Natural killer cell treated with Interleukin-12 subunit alpha and Interleukin-12 subunit beta and Interleukin-15 and Interleukin-18, amount 100 ng/mL, for 72 hours (primary cell): Measurements from ENCODE around the gene TXNDC5. TPM values are rescaled to one million over a fixed set of nuclear protein-coding genes. Genes with fewer than 3 reads are reported as not detected.

ENCODE experiments used
- ATAC-seq, 2 donors: fragments of 150-1000 bp; cut with Tn5 transposase in 1 of 2; sonication (Bioruptor Pico), chemical (Tn5 transposase) in 1 of 2; 2 replicates each; pipeline ENCODE4 v1.10.0; 2021
- DNase-seq: peaks from one replicate; pipeline ENCODE4 v3.0.0; 2022; ENCODE audit warnings: low spot score
- H3K27ac Mint-ChIP-seq, 2 donors: 1 replicate in 1 of 2; 2 replicates in 1 of 2; pipeline ENCODE4 v1.8.0; 2022; ENCODE audit warnings: mixed read lengths in 2 of 2, mild to moderate bottlenecking in 1 of 2, moderate library complexity in 1 of 2
- H3K27me3 Mint-ChIP-seq, 2 donors: 1 replicate in 1 of 2; 2 replicates in 1 of 2; pipeline ENCODE4 v1.8.0; 2022; ENCODE audit warnings: mixed read lengths in 2 of 2
- H3K36me3 Mint-ChIP-seq: one replicate; pipeline ENCODE4 v1.8.0; 2022; ENCODE audit warnings: mixed read lengths
- H3K4me1 Mint-ChIP-seq, 2 donors: 1 replicate in 1 of 2; 2 replicates in 1 of 2; pipeline ENCODE4 v1.8.0; 2022; ENCODE audit warnings: low read depth in 2 of 2, mixed read lengths in 2 of 2, mild to moderate bottlenecking in 1 of 2
- H3K4me3 Mint-ChIP-seq: one replicate; pipeline ENCODE4 v1.8.0; 2022; ENCODE audit warnings: mixed read lengths
- H3K9me3 Mint-ChIP-seq: 2 replicates; pipeline ENCODE4 v1.8.0; 2022; ENCODE audit warnings: mixed read lengths
- total RNA-seq, 2 donors: library from RNA; stranded (reverse); gene quantifications; one replicate each; pipeline ENCODE4 v1.2.3, GENCODE V29; 2022

The TXNDC5 gene
- total RNA-seq, 2 donors from 2014 or later, result 54.9 to 110 TPM

DNA sequence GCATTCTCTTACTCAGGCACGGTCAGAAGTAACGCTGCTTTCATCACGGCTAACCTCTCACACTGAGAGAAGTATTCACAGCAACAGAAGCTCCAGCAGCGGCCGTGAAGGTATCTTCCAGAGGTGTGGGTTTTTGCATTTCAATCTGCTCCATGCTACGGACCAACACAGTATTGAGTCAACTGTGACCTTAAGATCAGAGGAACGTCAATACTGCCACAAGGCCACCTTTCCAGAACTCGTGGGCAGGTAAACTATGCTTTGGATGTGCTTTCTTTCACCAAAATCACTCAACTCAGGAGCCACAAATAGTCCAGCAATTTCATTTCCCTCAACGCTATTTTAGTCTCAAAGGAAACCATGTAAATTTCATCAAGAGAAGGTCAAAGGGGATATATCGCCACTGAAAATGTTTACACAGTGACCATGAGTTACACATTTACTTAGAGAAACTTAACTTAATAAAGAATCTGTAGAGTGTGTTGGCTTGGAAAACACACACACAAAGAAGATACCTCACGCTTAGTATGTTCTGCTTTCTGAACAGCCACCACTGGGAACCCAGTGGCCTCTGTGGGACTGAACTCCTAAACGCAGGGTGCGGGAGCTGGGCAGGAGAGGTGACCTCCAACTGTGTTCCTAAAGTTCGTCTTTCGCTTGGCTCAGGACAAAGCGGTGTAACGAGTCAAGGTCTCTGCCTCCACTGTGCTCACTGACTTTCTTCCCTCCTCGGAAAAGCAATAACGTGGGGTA lies 27.9 kb downstream of the TXNDC5 start:
- Mint-ChIP-seq H3K4me3 (no peak overlapping the region), H3K36me3 (peaks cover 30% of the 10 kb centered on the region), H3K9me3 (no peaks in the 10 kb centered on the region), H3K27ac (no peak overlapping the region), H3K27me3 (no peaks in the 10 kb centered on the region), H3K4me1 (no peaks in the 10 kb centered on the region)
- no peak for DNase-seq
- ATAC-seq, result no peak

DNA sequence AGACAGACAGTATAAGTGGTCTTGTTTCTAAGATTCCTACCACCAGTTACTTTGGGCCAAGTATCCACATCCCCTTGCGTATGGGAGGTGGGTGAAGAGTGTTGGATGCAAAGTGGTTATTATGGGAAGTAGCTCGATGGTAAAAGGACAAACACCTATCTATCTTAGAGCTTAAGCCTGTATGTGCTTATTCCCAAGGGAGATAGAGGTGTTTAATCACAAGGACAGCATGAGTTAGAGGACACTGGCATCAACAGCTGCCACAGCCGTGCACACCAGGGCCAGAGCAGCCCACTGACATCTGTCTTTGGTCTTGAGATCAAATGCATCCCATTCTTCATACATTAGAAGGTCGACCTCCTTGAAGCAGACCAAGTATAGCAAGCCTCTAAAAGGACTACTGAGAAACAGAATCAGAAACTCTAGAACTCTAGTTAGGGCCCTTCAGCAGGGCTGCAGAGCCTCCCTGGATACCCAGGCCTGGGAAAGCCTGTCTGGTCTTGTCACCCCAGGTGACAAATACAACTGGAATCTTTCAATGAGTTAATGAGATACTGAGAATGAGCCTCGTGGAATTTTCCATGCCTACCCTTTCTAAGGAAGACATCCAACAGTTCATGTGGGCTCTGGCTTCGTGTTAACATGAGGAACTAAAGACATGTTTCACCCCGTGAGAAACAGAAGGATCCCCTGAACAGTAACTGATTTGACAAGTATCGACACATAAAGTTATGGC lies 28.7 kb downstream of the TXNDC5 start:
- Mint-ChIP-seq H3K36me3 (peaks cover 27% of the 10 kb centered on the region), H3K9me3 (no peaks in the 10 kb centered on the region), H3K4me1 (no peaks in the 10 kb centered on the region), H3K27me3 (no peaks in the 10 kb centered on the region), H3K4me3 (no peak overlapping the region), H3K27ac (no peak overlapping the region)
- DNase-seq (no peak), ATAC-seq (no peak)

DNA sequence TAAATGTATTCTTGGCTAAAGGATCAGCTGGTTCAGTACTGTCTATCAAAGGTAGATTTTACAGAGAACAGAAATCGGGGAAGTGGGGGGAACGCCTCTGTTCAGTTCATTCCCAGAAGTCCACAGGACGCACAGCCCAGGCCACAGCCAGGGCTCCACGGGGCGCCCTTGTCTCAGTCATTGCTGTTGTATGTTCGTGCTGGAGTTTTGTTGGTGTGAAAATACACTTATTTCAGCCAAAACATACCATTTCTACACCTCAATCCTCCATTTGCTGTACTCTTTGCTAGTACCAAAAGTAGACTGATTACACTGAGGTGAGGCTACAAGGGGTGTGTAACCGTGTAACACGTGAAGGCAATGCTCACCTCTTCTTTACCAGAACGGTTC lies 29.9 kb downstream of the TXNDC5 start:
- DNase-seq (no peak), ATAC-seq (no peak)
- H3K4me3 Mint-ChIP-seq, result no peak overlapping the region
- H3K27me3 Mint-ChIP-seq, result no peaks in the 10 kb centered on the region
- H3K27ac Mint-ChIP-seq, result no peak overlapping the region
- H3K36me3 Mint-ChIP-seq, result peaks cover 27% of the 10 kb centered on the region
- no peaks in the 10 kb centered on the region for H3K4me1 Mint-ChIP-seq
- no peaks in the 10 kb centered on the region for H3K9me3 Mint-ChIP-seq

DNA sequence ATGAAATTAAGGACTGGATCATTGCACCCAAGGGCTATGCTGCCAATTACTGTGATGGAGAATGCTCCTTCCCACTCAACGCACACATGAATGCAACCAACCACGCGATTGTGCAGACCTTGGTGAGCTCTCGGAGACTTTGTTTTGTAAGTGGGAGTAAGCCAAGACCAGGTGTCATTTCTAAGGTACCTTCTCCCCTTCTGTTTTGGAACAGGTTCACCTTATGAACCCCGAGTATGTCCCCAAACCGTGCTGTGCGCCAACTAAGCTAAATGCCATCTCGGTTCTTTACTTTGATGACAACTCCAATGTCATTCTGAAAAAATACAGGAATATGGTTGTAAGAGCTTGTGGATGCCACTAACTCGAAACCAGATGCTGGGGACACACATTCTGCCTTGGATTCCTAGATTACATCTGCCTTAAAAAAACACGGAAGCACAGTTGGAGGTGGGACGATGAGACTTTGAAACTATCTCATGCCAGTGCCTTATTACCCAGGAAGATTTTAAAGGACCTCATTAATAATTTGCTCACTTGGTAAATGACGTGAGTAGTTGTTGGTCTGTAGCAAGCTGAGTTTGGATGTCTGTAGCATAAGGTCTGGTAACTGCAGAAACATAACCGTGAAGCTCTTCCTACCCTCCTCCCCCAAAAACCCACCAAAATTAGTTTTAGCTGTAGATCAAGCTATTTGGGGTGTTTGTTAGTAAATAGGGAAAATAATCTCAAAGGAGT lies 30.4 kb downstream of the TXNDC5 start:
- H3K9me3 Mint-ChIP-seq, result no peaks in the 10 kb centered on the region
- H3K36me3 Mint-ChIP-seq, result peaks cover 25% of the 10 kb centered on the region
- H3K27ac Mint-ChIP-seq, result no peak overlapping the region
- no peaks in the 10 kb centered on the region for H3K4me1 Mint-ChIP-seq
- H3K27me3 Mint-ChIP-seq, result no peaks in the 10 kb centered on the region
- H3K4me3 Mint-ChIP-seq, result no peak overlapping the region
- ATAC-seq (no peak), DNase-seq (no peak)

DNA sequence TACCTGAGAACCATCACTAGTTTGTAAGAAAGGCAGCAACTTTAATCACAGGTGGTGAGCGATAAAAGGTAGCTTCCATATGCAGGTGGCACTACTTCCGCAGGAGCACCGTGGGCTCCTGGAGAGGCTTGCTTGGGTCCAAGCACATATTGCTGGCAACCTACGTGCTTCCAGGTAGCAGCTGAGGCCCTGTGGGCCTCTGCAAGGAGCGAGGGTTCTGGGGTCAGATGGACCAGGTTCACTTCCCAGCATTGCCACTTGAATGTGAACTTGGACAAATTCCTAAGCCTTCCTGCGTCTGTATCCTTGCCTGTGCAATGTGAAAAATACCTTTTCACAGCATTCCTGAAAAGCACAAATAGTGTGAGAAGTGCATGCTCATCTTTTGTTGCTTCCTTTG lies 31.0 kb downstream of the TXNDC5 start:
- DNase-seq (no peak), ATAC-seq (no peak)
- Mint-ChIP-seq H3K36me3 (peaks cover 19% of the 10 kb centered on the region), H3K9me3 (no peaks in the 10 kb centered on the region), H3K27ac (no peak overlapping the region), H3K4me1 (no peaks in the 10 kb centered on the region), H3K27me3 (no peaks in the 10 kb centered on the region), H3K4me3 (no peak overlapping the region)

DNA sequence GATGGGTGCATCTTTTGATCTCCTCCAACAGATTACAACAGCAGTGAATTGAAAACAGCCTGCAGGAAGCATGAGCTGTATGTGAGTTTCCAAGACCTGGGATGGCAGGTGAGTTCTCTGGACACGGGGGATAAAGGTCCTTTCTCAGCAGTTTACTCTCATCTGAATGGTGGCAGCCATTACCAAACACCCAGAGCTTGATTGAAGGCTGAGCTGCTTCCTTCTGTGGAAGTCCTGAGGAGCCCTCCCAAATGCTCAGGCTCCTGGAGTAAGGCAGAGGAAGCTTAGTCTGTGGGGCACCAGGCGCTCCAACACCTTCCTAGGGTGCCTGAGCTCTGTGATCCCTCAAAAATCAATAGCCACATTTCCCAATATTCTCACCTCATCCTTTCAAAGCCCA lies 31.5 kb downstream of the TXNDC5 start:
- Mint-ChIP-seq H3K4me1 (no peaks in the 10 kb centered on the region), H3K27ac (no peak overlapping the region), H3K9me3 (no peaks in the 10 kb centered on the region), H3K36me3 (peaks cover 16% of the 10 kb centered on the region), H3K4me3 (no peak overlapping the region), H3K27me3 (no peaks in the 10 kb centered on the region)
- ATAC-seq (no peak), DNase-seq (no peak)

DNA sequence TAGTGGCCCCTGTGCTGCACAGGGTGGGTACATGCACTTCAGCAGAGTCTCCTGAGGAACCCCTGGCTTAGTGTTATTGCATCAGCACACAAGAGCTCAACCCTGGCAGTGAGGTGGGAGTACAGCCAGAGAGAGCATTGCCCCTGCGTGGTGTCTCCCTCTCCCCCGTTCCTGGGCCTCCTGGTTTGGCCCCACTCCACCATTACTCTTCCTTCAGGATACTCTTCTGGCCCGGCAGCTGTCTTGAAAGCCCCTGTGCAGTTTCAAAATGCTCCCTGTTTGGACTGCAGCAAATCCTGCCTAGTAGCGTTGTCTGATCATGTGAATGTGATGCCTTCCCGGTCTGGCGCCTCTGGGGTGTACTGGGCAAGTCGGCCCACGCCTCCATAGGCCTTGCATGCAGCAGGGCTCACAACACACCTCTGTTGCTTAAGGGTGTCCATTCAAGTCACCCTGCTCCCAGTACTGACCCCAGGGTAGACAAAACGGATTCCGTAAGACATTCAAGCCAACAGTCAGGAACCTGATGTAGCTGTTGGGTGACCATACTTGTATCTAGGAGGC lies 32.1 kb downstream of the TXNDC5 start:
- H3K9me3 Mint-ChIP-seq, result no peaks in the 10 kb centered on the region
- H3K36me3 Mint-ChIP-seq, result peaks cover 13% of the 10 kb centered on the region
- no peak overlapping the region for H3K27ac Mint-ChIP-seq
- peak; percentile 10 to 36 for ATAC-seq
- no peaks in the 10 kb centered on the region for H3K27me3 Mint-ChIP-seq
- H3K4me1 Mint-ChIP-seq, result no peaks in the 10 kb centered on the region
- DNase-seq, result no peak
- no peak overlapping the region for H3K4me3 Mint-ChIP-seq

DNA sequence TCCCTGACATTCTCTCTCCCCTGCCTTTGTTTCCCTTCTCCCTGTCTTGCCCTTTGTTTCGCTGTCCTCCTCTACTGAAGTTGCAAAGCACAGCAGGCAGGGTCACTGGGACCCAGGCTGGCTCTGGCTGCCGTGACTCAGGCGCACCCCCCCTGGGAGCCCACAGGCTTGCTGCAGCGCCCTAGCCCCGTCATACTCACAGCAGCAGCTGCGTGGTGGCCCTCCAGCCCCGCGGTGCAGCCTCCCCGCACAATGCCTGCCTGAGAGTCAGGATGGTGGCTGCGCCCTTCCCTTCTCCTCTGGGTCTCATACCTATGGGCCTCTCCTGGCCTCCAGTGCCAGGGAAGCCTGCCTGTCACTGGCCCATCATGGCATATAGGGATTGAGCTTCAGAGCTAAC lies 41.7 kb downstream of the TXNDC5 start:
- no peaks in the 10 kb centered on the region for H3K4me1 Mint-ChIP-seq
- ATAC-seq, result no peak
- DNase-seq, result no peak
- H3K4me3 Mint-ChIP-seq, result no peak overlapping the region
- peaks cover 0 to 9% of the 10 kb centered on the region in 2 donors for H3K27me3 Mint-ChIP-seq
- H3K36me3 Mint-ChIP-seq, result no peaks in the 10 kb centered on the region
- no peak overlapping the region for H3K27ac Mint-ChIP-seq
- H3K9me3 Mint-ChIP-seq, result no peaks in the 10 kb centered on the region

DNA sequence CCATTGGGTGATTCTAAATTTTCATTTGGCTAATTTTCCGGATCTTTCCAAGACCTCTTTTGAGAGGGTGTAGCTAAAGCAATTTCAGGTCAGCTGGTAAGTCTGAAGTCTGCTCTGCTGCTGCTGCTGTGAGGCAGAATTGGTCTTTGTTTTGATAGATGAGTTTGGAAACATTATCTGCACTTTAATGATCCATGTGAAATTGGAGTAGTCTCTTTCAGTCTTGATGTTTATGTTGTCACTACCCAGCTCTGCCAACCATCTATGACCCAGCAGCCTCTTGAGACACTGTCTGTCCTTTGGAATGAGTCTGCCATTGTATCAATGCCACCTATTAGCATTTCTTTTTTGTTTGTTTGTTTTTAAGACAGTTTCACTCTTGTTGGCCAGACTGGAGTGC lies 44.1 kb downstream of the TXNDC5 start:
- no peaks in the 10 kb centered on the region for H3K9me3 Mint-ChIP-seq
- H3K27ac Mint-ChIP-seq, result no peak overlapping the region
- DNase-seq (no peak), ATAC-seq (no peak)
- no peaks in the 10 kb centered on the region for H3K36me3 Mint-ChIP-seq
- no peak overlapping the region for H3K4me3 Mint-ChIP-seq
- peaks cover 0 to 7% of the 10 kb centered on the region in 2 donors for H3K27me3 Mint-ChIP-seq
- H3K4me1 Mint-ChIP-seq, result no peaks in the 10 kb centered on the region

DNA sequence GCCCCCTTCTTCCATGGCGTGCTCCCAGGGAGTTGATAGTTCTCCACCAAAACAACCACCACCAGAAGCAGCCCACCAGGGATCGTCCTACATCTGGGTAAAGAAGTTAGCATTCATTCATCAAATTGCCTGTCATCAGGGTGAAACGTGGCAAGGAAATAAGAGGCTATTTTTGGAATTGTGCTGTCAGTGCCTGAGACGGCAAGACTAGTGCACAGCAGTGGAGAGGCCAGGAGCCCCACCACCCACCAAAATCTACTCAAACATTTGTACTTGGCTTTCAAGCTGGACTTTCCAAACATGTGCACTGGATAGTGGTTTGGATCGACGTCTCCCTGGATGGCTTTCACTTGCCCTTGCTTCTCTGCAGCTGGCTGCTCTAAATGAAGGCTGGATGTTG lies 44.8 kb downstream of the TXNDC5 start:
- no peak overlapping the region for H3K27ac Mint-ChIP-seq
- ATAC-seq (no peak), DNase-seq (no peak)
- no peaks in the 10 kb centered on the region for H3K9me3 Mint-ChIP-seq
- no peaks in the 10 kb centered on the region for H3K4me1 Mint-ChIP-seq
- H3K27me3 Mint-ChIP-seq, result peaks cover 0 to 5% of the 10 kb centered on the region in 2 donors
- H3K36me3 Mint-ChIP-seq, result no peaks in the 10 kb centered on the region
- no peak overlapping the region for H3K4me3 Mint-ChIP-seq

DNA sequence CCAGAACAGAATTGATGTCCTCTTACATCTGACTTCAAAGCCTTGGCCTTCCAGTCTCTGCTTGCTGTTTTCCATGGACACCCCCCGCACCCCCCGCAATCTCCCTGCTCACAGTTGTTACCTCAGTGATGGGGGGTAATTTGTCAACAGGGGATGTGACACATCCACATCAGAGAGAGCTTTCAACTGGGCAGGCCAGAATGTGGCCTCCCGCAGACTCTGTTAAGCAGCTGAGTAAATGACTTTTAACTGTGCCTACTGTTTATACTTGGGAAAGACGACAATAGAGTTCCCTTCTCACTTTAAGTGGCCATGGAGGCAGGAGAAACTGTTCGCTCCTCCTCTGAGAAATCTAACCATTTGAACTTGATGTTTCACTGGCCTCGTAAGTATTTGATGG lies 51.0 kb downstream of the TXNDC5 start:
- no peak for ATAC-seq

DNA sequence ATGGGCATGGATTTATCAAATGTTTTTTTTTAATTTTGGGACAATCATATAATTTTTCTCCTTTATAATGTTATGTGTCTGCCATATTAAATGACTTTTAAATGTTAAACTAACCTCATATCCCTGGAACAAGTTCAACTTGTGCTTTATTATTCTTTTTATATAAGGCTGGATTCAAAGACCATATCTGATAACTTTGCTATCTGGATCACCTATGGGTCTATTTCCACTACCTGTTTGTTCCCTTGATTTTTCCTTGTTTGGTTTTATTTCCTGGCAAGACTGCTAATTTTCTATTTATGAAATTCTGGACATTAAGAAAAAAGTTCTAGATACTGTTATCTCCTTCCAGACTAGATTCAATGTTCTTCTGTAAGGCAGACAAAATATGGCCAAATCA lies 58.8 kb downstream of the TXNDC5 start:
- ATAC-seq, result no peak
- DNase-seq, result no peak
- Mint-ChIP-seq H3K4me1 (no peaks in the 10 kb centered on the region), H3K4me3 (no peak overlapping the region), H3K9me3 (no peaks in the 10 kb centered on the region), H3K27me3 (peaks cover 0 to 9% of the 10 kb centered on the region in 2 donors), H3K27ac (no peak overlapping the region), H3K36me3 (no peaks in the 10 kb centered on the region)

More for the DNA sequence above, 51.0 kb downstream of the TXNDC5 start:
- no peaks in the 10 kb centered on the region for H3K4me1 Mint-ChIP-seq
- H3K36me3 Mint-ChIP-seq, result no peaks in the 10 kb centered on the region
- peaks cover 0 to 13% of the 10 kb centered on the region in 2 donors for H3K27me3 Mint-ChIP-seq
- no peak overlapping the region for H3K4me3 Mint-ChIP-seq
- H3K9me3 Mint-ChIP-seq, result no peaks in the 10 kb centered on the region
- no peak for DNase-seq
- no peak overlapping the region for H3K27ac Mint-ChIP-seq

DNA sequence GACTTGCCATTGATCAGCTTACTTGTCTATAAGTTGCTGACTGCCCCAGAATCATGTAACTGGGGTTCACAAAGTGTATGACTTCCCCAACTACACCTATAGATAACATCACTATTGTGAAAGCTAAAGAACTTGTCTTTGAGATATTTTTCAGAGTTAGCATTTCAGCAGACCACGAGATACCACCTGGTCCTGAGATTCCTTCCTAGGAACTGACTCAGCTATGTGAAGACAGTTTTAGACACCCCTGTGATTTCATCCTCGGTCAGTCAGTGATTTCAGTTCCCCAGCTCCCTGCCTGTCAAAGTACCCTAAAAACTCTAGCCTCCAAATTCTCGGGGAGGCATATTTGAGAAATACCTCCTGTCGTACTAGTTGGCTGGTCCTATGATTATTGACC lies 62.4 kb downstream of the TXNDC5 start:
- H3K36me3 Mint-ChIP-seq, result no peaks in the 10 kb centered on the region
- DNase-seq, result no peak

More for the DNA sequence above, 62.4 kb downstream of the TXNDC5 start:
- Mint-ChIP-seq H3K4me3 (no peak overlapping the region), H3K27ac (no peak overlapping the region), H3K27me3 (peaks cover 0 to 9% of the 10 kb centered on the region in 2 donors), H3K9me3 (no peaks in the 10 kb centered on the region), H3K4me1 (no peaks in the 10 kb centered on the region)
- no peak for ATAC-seq
